ENCODE measurements around the gene MBD6. TPM values are rescaled to one million over a fixed set of nuclear protein-coding genes. Genes with fewer than 3 reads are reported as not detected.

MBD6 gene
- total and polyA plus RNA-seq, 2 of the 13 experiments (the other 11 are each of a cell fraction or from before 2014, with no cell fraction given) = 4.1 to 5.9 TPM

DNA sequence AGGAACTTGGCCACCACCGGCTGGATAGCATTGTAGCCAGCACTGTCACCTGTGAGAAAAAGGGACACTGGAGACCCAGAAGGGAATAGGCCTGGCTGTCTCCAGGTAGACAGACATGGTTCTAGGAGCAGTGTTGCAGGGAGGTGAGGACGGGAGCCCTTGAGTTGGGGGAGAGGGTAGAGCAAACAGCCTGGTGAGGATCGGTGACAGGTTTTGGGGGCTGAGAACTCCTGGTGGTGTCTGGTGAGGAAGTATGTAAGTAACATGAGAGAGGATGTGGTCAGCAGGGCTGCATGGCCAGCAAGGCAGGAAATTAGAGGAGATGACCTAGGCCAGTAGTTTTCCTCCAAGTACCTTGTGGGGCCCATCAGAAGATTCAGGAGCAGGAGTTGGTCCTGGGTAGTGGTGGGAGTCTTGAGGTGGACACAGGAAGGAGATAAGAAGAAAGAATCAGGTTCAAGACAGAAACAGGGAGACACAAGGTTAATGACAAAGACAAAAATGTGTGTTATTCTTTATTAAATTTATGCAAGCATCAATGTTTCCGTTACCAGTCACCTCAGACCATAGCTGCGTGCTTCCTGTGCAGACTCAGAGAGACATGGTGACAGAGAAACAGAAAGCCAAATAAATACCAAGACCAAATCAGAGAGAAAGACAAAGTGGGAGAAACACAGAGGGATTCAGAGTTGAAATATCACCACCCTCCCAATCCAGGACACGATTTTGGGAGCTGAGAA, 43.1 kb upstream of the MBD6 start, which contains the start of gene ARHGAP9:
Gene ARHGAP9 (minus strand): TSS at position 491 of the 740 bp plus-strand sequence. CDS start 460 bp downstream, at position 31.
- H4K20me1 ChIP-seq (ENCODE audit: insufficient read depth, low read length) = no peaks in the 10 kb centered on the region
- no peak within 1 kb of the TSS for H2AFZ ChIP-seq (ENCODE audit: low read length)
- no TSS peak for BruUV-seq (replicated peaks)
- ATAC-seq = no peak
- H3K79me2 ChIP-seq (ENCODE audit: insufficient read depth, low read length) = no peaks in the 10 kb centered on the region
- ChIA-PET CTCF (ENCODE audit: low intra/inter-chr PET ratio, low total read pairs) (no interaction called here), POLR2A (no interaction called here)
- no peak within 1 kb of the TSS for H3K4me3 ChIP-seq (replicated peaks in 1 of 3; ENCODE audit: insufficient read depth in 1 of 3, low read depth in 2 of 3, low read length in 3 of 3)
- H3K4me2 ChIP-seq (ENCODE audit: low read depth, low read length) = peak within 1 kb of the TSS; percentile 73; the same call in 1 of the 2 replicates
- no peaks in the 10 kb centered on the region for H3K9me3 ChIP-seq (ENCODE audit: low read length)
- peaks cover 35% of the 10 kb centered on the region for H3K4me1 ChIP-seq (ENCODE audit: insufficient read depth, low read length)
- intact Hi-C loops (cut with micrococcal nuclease; ENCODE audit: unreplicated experiment) = no loop called here
- no peak within 1 kb of the TSS for H3K27ac ChIP-seq (ENCODE audit: extremely low read length, insufficient read depth, low read length)
- no peak for FAIRE-seq
- peaks cover 8 to 57% of the 10 kb centered on the region in 2 experiments for H3K27me3 ChIP-seq (ENCODE audit: control insufficient read depth in 1 of 2, insufficient read depth in 2 of 2, low read length in 2 of 2)
- H3K9ac ChIP-seq (ENCODE audit: insufficient read depth, low read depth, low read length) = no peak within 1 kb of the TSS
- TF ChIP-seq TCF7 (IDR thresholded peaks at IDR 0.05; ENCODE audit: low read depth) = no peak
- TF ChIP-seq ZNF737 (CRISPR knock-in tag; IDR thresholded peaks at IDR 0.05; ENCODE audit: borderline replicate concordance) = no peak
- no peak for TF ChIP-seq SNRNP70 (IDR thresholded peaks at IDR 0.05; ENCODE audit: low read depth, low read length)
- TF ChIP-seq, protein P1, sequence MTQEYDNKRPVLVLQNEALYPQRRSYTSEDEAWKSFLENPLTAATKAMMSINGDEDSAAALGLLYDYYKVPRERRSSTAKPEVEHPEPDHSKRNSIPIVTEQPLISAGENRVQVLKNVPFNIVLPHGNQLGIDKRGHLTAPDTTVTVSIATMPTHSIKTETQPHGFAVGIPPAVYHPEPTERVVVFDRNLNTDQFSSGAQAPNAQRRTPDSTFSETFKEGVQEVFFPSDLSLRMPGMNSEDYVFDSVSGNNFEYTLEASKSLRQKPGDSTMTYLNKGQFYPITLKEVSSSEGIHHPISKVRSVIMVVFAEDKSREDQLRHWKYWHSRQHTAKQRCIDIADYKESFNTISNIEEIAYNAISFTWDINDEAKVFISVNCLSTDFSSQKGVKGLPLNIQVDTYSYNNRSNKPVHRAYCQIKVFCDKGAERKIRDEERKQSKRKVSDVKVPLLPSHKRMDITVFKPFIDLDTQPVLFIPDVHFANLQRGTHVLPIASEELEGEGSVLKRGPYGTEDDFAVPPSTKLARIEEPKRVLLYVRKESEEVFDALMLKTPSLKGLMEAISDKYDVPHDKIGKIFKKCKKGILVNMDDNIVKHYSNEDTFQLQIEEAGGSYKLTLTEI (CRISPR knock-in tag; conservative IDR thresholded peaks at IDR 0.05) = no peak
- TF ChIP-seq KLF9 (CRISPR knock-in tag; IDR thresholded peaks at IDR 0.05; ENCODE audit: low read depth) = no peak
- TF ChIP-seq PHF8 (CRISPR knock-in tag; IDR thresholded peaks at IDR 0.05) = no peak
- TF ChIP-seq, protein P2, sequence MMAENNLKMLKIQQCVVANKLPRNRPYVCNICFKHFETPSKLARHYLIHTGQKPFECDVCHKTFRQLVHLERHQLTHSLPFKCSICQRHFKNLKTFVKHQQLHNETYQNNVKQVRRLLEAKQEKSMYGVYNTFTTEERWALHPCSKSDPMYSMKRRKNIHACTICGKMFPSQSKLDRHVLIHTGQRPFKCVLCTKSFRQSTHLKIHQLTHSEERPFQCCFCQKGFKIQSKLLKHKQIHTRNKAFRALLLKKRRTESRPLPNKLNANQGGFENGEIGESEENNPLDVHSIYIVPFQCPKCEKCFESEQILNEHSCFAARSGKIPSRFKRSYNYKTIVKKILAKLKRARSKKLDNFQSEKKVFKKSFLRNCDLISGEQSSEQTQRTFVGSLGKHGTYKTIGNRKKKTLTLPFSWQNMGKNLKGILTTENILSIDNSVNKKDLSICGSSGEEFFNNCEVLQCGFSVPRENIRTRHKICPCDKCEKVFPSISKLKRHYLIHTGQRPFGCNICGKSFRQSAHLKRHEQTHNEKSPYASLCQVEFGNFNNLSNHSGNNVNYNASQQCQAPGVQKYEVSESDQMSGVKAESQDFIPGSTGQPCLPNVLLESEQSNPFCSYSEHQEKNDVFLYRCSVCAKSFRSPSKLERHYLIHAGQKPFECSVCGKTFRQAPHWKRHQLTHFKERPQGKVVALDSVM (CRISPR knock-in tag; IDR thresholded peaks at IDR 0.05) = no peak
- TF ChIP-seq ZNF264 (CRISPR knock-in tag; IDR thresholded peaks at IDR 0.05) = no peak
- TF ChIP-seq, protein P3, sequence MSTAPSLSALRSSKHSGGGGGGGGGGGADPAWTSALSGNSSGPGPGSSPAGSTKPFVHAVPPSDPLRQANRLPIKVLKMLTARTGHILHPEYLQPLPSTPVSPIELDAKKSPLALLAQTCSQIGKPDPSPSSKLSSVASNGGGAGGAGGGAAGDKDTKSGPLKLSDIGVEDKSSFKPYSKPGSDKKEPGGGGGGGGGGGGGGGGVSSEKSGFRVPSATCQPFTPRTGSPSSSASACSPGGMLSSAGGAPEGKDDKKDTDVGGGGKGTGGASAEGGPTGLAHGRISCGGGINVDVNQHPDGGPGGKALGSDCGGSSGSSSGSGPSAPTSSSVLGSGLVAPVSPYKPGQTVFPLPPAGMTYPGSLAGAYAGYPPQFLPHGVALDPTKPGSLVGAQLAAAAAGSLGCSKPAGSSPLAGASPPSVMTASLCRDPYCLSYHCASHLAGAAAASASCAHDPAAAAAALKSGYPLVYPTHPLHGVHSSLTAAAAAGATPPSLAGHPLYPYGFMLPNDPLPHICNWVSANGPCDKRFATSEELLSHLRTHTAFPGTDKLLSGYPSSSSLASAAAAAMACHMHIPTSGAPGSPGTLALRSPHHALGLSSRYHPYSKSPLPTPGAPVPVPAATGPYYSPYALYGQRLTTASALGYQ (CRISPR knock-in tag; IDR thresholded peaks at IDR 0.05) = no peak
- TF ChIP-seq SMAD9 (CRISPR knock-in tag; IDR thresholded peaks at IDR 0.05) = no peak
- TF ChIP-seq SUZ12 (IDR thresholded peaks at IDR 0.05; ENCODE audit: low read depth, low read length) = no peak
- TF ChIP-seq NFRKB (IDR thresholded peaks at IDR 0.05) = no peak
- TF ChIP-seq GPN1 (CRISPR knock-in tag; IDR thresholded peaks at IDR 0.05; ENCODE audit: borderline replicate concordance) = no peak
- no peak for TF ChIP-seq TMF1 (CRISPR knock-in tag; IDR thresholded peaks at IDR 0.05; ENCODE audit: low read depth)
- TF ChIP-seq SMARCE1 (IDR thresholded peaks at IDR 0.05; ENCODE audit: borderline replicate concordance) = no peak
- TF ChIP-seq AHR (CRISPR knock-in tag; IDR thresholded peaks at IDR 0.05) = no peak
- WGBS (ENCODE audit: low lambda C conversion rate) = 31% methylated on average over 6 of the region's 6 CpGs
- no peak for DNase-seq (ENCODE audit: low spot score)
- in situ Hi-C loops (cut with HindIII; ENCODE audit: extremely low pct_ligation_motif_present, low pct_unique_long_range_greater_than_20kb) = no loop called here
- H3K36me3 ChIP-seq (replicated peaks in 1 of 2; ENCODE audit: control insufficient read depth in 1 of 2, insufficient read depth in 2 of 2, low read length in 2 of 2) = no peaks in the 10 kb centered on the region

All from HepG2 (cell line).